GM10266 (cell line): ENCODE results near the gene CYP19A1.

Source experiments
- DNase-seq: peaks from one replicate; pipeline ENCODE4 v3.0.0; 2012; ENCODE audit errors: extremely low spot score
- TF ChIP-seq, protein P1 (sequence below): IDR thresholded peaks from 2 replicates; pipeline ENCODE4 v1.5.1; 2012; ENCODE audit warnings: mild to moderate bottlenecking, low read depth; ENCODE audit not compliant: control insufficient read depth, insufficient read depth; ENCODE audit errors: missing control alignments

Gene CYP19A1

DNA sequence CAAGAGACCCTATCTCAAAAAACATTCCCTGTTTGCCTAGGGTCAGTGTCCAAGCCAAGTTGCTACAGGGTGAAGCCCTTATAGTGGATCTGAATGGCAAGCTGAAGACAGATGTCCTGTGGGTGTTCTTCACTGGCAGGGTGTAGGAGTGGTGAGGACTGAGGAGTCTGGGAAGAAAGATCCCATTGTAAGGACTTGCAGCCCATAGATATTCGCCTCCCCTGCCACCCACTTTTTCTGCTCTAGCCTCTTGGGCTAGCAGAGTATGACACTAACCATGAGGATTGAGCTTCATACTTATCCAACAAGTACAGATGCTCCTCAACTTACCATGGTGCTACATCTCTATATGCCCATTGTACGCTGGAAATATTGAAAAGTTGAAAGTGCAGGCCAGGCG lies 13.2 kb downstream of the CYP19A1 start:
- TF ChIP-seq, protein P1, sequence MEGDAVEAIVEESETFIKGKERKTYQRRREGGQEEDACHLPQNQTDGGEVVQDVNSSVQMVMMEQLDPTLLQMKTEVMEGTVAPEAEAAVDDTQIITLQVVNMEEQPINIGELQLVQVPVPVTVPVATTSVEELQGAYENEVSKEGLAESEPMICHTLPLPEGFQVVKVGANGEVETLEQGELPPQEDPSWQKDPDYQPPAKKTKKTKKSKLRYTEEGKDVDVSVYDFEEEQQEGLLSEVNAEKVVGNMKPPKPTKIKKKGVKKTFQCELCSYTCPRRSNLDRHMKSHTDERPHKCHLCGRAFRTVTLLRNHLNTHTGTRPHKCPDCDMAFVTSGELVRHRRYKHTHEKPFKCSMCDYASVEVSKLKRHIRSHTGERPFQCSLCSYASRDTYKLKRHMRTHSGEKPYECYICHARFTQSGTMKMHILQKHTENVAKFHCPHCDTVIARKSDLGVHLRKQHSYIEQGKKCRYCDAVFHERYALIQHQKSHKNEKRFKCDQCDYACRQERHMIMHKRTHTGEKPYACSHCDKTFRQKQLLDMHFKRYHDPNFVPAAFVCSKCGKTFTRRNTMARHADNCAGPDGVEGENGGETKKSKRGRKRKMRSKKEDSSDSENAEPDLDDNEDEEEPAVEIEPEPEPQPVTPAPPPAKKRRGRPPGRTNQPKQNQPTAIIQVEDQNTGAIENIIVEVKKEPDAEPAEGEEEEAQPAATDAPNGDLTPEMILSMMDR, result no peak
- no peak for DNase-seq

DNA sequence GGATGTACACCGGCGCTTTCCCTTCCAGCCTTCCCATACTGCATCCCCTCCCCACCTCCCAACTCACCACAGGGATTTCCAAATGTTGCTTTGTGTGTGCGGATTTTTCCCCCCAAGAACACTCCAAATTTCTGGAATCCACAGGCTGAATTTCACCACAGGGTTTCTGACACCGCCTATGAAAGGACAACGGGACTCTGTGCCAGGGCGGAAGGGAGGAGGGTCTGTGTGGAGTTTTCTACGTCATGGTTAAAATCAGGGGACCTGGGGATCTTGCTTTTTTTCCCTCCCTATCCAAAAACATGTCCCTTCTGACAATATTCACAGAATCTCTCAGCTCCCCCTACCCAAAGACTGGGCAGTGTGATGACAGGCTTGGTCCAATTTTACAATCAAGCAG lies 14.6 kb downstream of the CYP19A1 start:
- DNase-seq, result no peak
- TF ChIP-seq, protein P1, result no peak

DNA sequence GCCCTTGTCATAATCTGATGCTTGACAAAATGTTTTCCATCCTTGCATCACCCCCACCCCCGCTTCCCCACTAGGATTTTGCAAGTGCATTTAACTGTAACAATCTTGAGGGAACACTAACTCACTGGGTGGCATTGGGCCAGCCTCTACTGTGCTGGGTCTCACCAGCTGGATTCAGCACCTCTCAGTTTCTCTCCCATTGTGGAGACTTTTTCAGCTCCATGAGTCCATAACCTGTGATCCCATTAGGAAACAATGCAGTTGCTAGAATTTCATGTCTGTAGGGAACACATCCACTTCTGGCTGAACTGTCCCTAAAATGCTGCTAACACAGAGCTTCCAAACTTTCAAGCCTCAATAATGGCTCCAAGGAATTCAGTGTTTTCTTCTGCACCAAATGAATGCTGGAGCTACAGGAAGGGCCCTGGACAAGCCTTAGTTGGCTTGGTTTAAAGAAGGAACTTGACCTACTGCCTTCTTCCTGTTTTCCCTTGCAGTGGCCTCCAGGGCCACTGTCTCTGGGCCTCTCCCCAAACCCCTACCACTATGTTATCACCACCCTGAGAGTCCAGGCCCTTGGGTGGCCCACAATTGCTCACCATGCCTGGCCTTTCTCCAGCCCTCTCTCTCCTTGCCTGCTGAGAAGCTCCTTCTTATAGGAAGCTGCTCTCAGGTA lies 15.6 kb downstream of the CYP19A1 start:
- TF ChIP-seq, protein P1, result no peak
- no peak for DNase-seq

DNA sequence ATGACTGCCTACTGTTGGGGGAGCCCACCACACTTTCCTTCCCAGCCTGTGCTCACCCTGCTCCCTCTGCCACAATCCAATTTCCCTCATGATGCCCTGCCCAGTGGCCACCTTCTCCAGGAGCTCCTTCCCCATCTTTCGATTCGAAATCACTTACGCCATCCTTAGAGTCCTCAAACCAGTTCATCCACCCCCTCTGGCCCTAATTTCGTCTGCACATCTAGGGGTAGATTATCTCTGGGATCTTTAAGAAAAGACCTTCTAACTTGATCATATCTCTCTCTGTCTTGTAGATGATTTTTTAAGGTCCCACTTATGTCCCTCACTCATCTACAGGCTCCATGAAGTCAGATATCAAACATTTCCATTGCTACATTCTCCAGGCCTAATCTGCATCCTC lies 17.1 kb downstream of the CYP19A1 start:
- TF ChIP-seq, protein P1, result no peak
- no peak for DNase-seq

DNA sequence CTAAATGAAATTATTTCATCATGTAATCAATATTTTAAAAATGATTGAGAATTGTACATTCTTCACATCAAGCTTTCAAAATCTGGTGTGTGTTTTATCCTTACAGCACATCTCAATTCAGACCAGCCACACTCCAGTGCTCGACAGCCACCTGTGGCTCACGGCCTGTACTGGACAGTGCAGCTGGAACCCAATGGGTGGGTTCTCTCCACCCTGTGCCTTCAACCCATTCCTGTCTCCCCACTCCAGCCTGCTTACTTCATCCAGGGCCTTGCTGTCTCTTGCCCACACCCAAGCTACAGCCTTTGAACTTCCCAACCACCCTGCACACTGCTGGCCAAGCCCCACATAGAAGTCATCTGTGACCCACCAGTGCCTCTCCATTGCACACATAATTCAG lies 17.6 kb downstream of the CYP19A1 start:
- TF ChIP-seq, protein P1, result no peak
- DNase-seq, result no peak

DNA sequence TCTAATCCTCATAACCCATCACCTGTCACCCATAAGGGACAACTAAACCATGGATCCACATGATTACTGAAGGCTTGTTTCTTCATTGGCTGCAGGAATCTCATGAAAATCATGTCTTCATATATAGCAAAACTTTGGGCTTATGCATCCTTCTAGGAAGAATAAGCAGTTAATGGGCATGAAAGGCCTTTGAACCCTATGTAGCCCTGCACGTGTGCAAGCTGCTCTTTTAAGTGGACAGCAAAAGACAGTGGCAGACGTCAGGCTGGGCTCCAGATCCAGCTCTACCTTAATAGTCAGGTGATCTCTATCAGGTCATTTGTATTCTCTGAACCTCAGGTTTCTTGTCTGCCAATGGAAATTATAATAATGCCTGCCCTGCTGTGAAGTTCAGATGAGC lies 18.9 kb downstream of the CYP19A1 start:
- TF ChIP-seq, protein P1, result no peak
- no peak for DNase-seq

DNA sequence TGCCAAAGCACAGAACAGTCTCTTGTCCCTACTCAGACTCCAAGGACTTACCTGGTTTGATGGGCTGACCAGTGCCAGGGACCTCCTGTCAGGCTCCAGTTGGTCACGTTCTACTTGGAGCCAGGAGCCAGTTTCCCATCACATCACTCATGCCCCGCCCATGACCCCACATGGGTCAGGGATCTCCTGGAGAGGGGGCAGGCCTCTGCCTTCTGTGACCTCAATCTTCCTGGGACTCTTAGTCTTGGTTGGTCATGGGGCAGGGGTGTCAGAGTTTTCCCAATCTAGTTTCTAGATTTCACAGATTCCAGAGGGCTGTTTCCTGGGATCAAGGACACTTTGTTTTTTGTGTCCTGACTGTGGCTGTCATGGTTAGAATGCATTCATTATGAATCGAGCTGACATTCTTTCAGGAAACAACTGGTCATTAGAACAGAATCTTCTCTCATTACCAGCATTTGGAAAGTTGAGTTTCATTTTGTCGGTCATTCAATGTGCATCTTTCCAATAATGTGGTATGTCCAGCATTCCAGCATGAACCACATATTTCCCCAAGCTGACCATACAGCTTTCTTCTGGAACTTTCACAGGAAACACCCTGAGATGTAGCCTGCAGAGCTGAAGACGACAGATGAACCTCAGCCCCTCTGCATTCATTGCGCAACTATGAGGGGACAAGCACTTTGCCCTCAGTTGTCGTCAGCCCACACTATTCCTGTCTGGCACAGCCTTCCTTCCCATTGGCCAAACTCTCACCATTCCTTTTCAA lies 19.8 kb downstream of the CYP19A1 start:
- TF ChIP-seq, protein P1, result no peak
- DNase-seq, result no peak
